Fibroblast of lung (primary cell): ENCODE results near the gene FXYD6. TPM values are rescaled to one million over a fixed set of nuclear protein-coding genes. Genes with fewer than 3 reads are reported as not detected.

Experiments
- DNase-seq, 2 donors: peaks; one replicate each; pipeline versions ENCODE4 v3.0.0 to v3.0.0-alpha.2; 2010; ENCODE audit warnings: low read depth in 2 of 2
- H2AFZ ChIP-seq: 2 replicates; pipeline ENCODE4 v1.5.1; 2012; ENCODE audit warnings: low read length, control low read depth, inconsistent platforms
- H3K27ac ChIP-seq: 2 replicates; pipeline ENCODE4 v1.5.1; 2011; ENCODE audit warnings: low read length, control low read depth; ENCODE audit not compliant: insufficient read depth
- H3K27me3 ChIP-seq: 2 replicates; pipeline ENCODE4 v1.5.1; 2011; ENCODE audit warnings: mild to moderate bottlenecking, low read length; ENCODE audit not compliant: control insufficient read depth, insufficient read depth
- H3K36me3 ChIP-seq: 2 replicates; pipeline ENCODE4 v1.5.1; 2011; ENCODE audit warnings: low read length; ENCODE audit not compliant: control insufficient read depth, insufficient read depth
- H3K4me1 ChIP-seq: 2 replicates; pipeline ENCODE4 v1.5.1; 2011; ENCODE audit warnings: low read length; ENCODE audit not compliant: control insufficient read depth, insufficient read depth; ENCODE audit errors: extremely low read depth
- H3K4me2 ChIP-seq: 2 replicates; pipeline ENCODE4 v1.5.1; 2011; ENCODE audit warnings: low read length, control low read depth; ENCODE audit not compliant: insufficient read depth; ENCODE audit errors: extremely low read depth
- H3K4me3 ChIP-seq, 4 experiments: fragments of 200-600 bp in 1 of 4; sonication (generic) in 1 of 4; replicated peaks in 1 of 4; 2 replicates each; pipeline ENCODE4 v1.5.1; 2011 to 2016; ENCODE audit warnings: low read length in 4 of 4, low read depth in 3 of 4, mild to moderate bottlenecking in 3 of 4, control low read depth in 2 of 4, inconsistent platforms in 1 of 4, mixed read lengths in 1 of 4; ENCODE audit not compliant: insufficient read depth in 1 of 4; ENCODE audit errors: control extremely low read depth in 1 of 4
- H3K79me2 ChIP-seq: 2 replicates; pipeline ENCODE4 v1.5.1; 2012; ENCODE audit warnings: mild to moderate bottlenecking, low read length, inconsistent platforms; ENCODE audit not compliant: control insufficient read depth, insufficient read depth
- H3K9ac ChIP-seq: 2 replicates; pipeline ENCODE4 v1.5.1; 2011; ENCODE audit warnings: mild to moderate bottlenecking, low read length, control low read depth; ENCODE audit not compliant: insufficient read depth
- H3K9me3 ChIP-seq: 2 replicates; pipeline ENCODE4 v1.5.1; 2012; ENCODE audit warnings: low read depth, low read length; ENCODE audit not compliant: control insufficient read depth, insufficient read depth
- H4K20me1 ChIP-seq: 2 replicates; pipeline ENCODE4 v1.5.1; 2011; ENCODE audit warnings: low read length; ENCODE audit not compliant: control insufficient read depth, insufficient read depth; ENCODE audit errors: extremely low read depth
- CTCF ChIP-seq, 2 donors: IDR thresholded peaks in 1 of 2; conservative IDR thresholded peaks in 1 of 2; 1 replicate in 1 of 2; 2 replicates in 1 of 2; pipeline ENCODE4 v1.5.1; 2011 to 2012; ENCODE audit warnings: low read length in 2 of 2, control low read depth in 1 of 2, inconsistent platforms in 1 of 2, low read depth in 1 of 2, mild to moderate bottlenecking in 1 of 2
- EZH2 ChIP-seq: IDR thresholded peaks from 2 replicates; pipeline ENCODE4 v1.5.1; 2012; ENCODE audit warnings: low read length, control low read depth, mild to moderate bottlenecking; ENCODE audit errors: missing control alignments
- polyA plus RNA-seq, 2 donors: library from polyadenylated mRNA; depleted of rRNA in 1 of 2; stranded (reverse) in 1 of 2; unstranded in 1 of 2; fragments of >200 nt; gene quantifications; 2 replicates each; pipeline ENCODE4 v1.2.1, GENCODE V29; 2011 to 2012; ENCODE audit warnings: missing spikeins in 1 of 2
- total RNA-seq: library from RNA; depleted of rRNA; stranded (reverse); fragments of >200 nt; gene quantifications from 2 replicates; pipeline ENCODE4 v1.2.1, GENCODE V29; 2014

Gene FXYD6
- total and polyA plus RNA-seq, 2 donors (not counting 1 experiment from before 2014, with no cell fraction given) = 0.43 to 5.1 TPM

DNA sequence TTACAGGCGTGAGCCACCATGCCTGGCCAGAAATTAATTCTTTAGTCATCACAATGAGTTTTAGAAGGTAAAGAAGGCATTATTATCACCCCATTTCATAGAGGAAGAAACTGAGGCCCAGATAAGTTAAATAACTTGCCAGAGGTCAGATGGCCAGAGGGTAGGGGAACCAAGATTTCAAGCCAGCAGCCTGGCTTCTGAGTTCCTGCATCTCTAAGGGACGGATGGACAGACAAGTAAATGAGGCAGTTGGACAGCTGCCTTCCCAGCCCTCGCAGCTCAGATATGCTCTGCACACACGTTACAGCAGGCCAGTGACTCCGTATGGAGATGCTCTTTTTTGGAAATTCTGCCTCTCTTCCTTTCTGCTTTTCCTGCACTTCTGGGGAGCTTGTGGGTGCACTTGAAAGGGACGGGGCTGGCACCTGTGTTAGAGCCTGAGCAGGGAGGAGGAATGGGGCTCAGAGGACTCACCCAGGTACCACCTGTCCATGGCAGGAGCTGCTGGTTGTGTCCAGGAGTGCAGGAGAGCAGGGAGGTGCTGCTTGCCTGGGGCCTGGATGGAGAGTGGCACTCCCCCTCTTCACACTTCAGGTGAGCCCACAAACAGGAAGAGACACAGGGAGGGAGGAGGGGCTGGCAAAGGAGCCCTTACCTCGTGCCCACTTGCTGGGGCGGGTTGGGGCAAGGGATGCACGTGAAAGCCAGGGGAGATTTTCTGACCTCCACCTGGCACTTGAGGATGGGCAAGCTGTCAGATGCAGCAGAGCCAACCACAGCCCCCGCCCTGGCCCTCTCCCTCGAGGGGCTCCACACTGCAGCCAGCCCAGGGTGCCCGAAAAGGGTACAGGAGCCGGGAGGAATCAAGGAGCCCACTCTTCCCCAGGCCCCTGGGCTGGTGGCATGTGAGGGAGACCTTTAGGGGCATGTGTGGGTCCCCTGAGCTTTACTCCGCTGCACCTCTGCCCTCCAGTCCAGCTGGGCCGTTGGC, 48.6 kb downstream of the FXYD6 start:
- Histone ChIP-seq H3K9ac (no peak overlapping the region), H3K79me2 (no peaks in the 10 kb centered on the region), H3K27me3 (peaks cover 3% of the 10 kb centered on the region), H3K4me2 (no peak overlapping the region), H3K27ac (no peak overlapping the region), H2AFZ (no peak overlapping the region), H3K4me1 (peaks cover 10% of the 10 kb centered on the region), H4K20me1 (no peaks in the 10 kb centered on the region), H3K36me3 (no peaks in the 10 kb centered on the region), H3K9me3 (no peaks in the 10 kb centered on the region), H3K4me3 (no peak overlapping the region)
- TF ChIP-seq EZH2 (no peak), CTCF (conservative IDR thresholded peaks at IDR 0.05 in 1 of 2, IDR thresholded peaks at IDR 0.05 in 1 of 2; ENCODE audit: low read depth in 1 of 2, low read length in 2 of 2) (no peak)
- no peak for DNase-seq

- Histone ChIP-seq H2AFZ (no peak overlapping the region), H3K4me1 (peaks cover 10% of the 10 kb centered on the region), H3K9me3 (no peaks in the 10 kb centered on the region), H3K79me2 (no peaks in the 10 kb centered on the region), H3K27me3 (peaks cover 3% of the 10 kb centered on the region), H4K20me1 (no peaks in the 10 kb centered on the region), H3K27ac (no peak overlapping the region), H3K9ac (no peak overlapping the region), H3K4me2 (no peak overlapping the region), H3K4me3 (no peak overlapping the region), H3K36me3 (no peaks in the 10 kb centered on the region)
- TF ChIP-seq EZH2 (no peak), CTCF (conservative IDR thresholded peaks at IDR 0.05 in 1 of 2, IDR thresholded peaks at IDR 0.05 in 1 of 2; ENCODE audit: low read depth in 1 of 2, low read length in 2 of 2) (no peak)
- DNase-seq = no peak
These were observed 49.6 kb downstream of the FXYD6 start for GRCh38 chr11:117826832-117827231.

GRCh38 chr11:117826190-117826570, 50.3 kb downstream of the FXYD6 start:
- Histone ChIP-seq H3K27ac (no peak overlapping the region), H3K4me2 (no peak overlapping the region)

More at GRCh38 chr11:117826190-117826570, 50.3 kb downstream of the FXYD6 start:
- Histone ChIP-seq H3K9me3 (no peaks in the 10 kb centered on the region), H2AFZ (no peak overlapping the region), H3K4me1 (peaks cover 10% of the 10 kb centered on the region), H3K27me3 (peaks cover 3% of the 10 kb centered on the region), H3K36me3 (no peaks in the 10 kb centered on the region), H3K79me2 (no peaks in the 10 kb centered on the region), H4K20me1 (no peaks in the 10 kb centered on the region), H3K4me3 (no peak overlapping the region), H3K9ac (no peak overlapping the region)
- DNase-seq = peak in 1 of 2 donors; percentile 31
- TF ChIP-seq CTCF (conservative IDR thresholded peaks at IDR 0.05 in 1 of 2, IDR thresholded peaks at IDR 0.05 in 1 of 2; ENCODE audit: low read depth in 1 of 2, low read length in 2 of 2) = no peak
- no peak for TF ChIP-seq EZH2
